K562 (cell line): ENCODE results near the gene LTBP4. TPM values are rescaled to one million over a fixed set of nuclear protein-coding genes. Genes with fewer than 3 reads are reported as not detected.
A peak's percentile ranks its signal among the peaks of the same experiment; 100 is the strongest.

Experiments used
- BDP1 ChIP-seq: IDR thresholded peaks from 3 replicates; pipeline ENCODE4 v1.6.1; 2011; ENCODE audit not compliant: insufficient read length, insufficient read depth
- L3MBTL2 ChIP-seq: fragments of 450-650 bp; IDR thresholded peaks from 2 replicates; pipeline ENCODE4 v1.6.1; 2016; ENCODE audit warnings: mild to moderate bottlenecking, moderate library complexity
- TBL1XR1 ChIP-seq, 2 experiments: IDR thresholded peaks; 2 replicates each; pipeline ENCODE4 v1.6.1; 2012; ENCODE audit warnings: improper control_type of control experiment in 2 of 2, low read length in 2 of 2, mild to moderate bottlenecking in 1 of 2
- polyA plus RNA-seq, 8 experiments: library from polyadenylated mRNA; depleted of rRNA in 4 of 8; stranded (reverse) in 5 of 8; unstranded in 3 of 8; fragments of >200 nt; fragmentation: Nextera tagmentation in 2 of 8; fragmentation: Illumina TruSeq in 1 of 8; extraction: Ambion mirVana in 2 of 8; extraction: Trizol in 1 of 8; gene quantifications; 2 replicates each; pipeline versions ENCODE4 v1.2.1 to v1.2.3, GENCODE V29; 2011 to 2014; ENCODE audit warnings: inconsistent platforms in 1 of 8, missing spikeins in 1 of 8
- total RNA-seq, 7 experiments: library from RNA; depleted of rRNA in 6 of 7; stranded (reverse); fragments of >200 nt in 6 of 7; fragmentation: Illumina TruSeq in 2 of 7; extraction: Trizol in 2 of 7; gene quantifications; 2 replicates each; pipeline versions ENCODE4 v1.2.1 to v1.2.3, GENCODE V29; 2011 to 2021; ENCODE audit warnings: low replicate concordance in 1 of 7
- TF ChIP-seq, protein P1 (sequence below): fragments of 450-650 bp; IDR thresholded peaks from 2 replicates; pipeline ENCODE4 v1.6.1; 2016; ENCODE audit warnings: mild to moderate bottlenecking, moderate library complexity
- TF ChIP-seq, protein P2 (sequence below): fragments of 450-650 bp; formaldehyde crosslinking; IDR thresholded peaks from 2 replicates; pipeline ENCODE4 v1.4.0; 2022; ENCODE audit warnings: missing genetic modification characterization
- TF ChIP-seq, protein P3 (sequence below), 2 experiments: IDR thresholded peaks in 1 of 2; conservative IDR thresholded peaks in 1 of 2; 2 replicates each; pipeline ENCODE4 v1.6.1; 2016; ENCODE audit warnings: low read depth in 2 of 2, mild to moderate bottlenecking in 1 of 2, missing compliant biosample characterization in 1 of 2, missing genetic modification characterization in 1 of 2, moderate library complexity in 1 of 2
- TF ChIP-seq, protein P4 (sequence below): fragments of 200-800 bp; sonication (Bioruptor generic); IDR thresholded peaks from 2 replicates; pipeline ENCODE4 v1.6.1; 2017; ENCODE audit warnings: missing genetic modification characterization, missing compliant biosample characterization

The LTBP4 gene
- total and polyA plus RNA-seq, 9 of the 15 experiments (the other 6 are each of a cell fraction or from before 2014, with no cell fraction given), result 0.35 to 160 (median 31.6) TPM

DNA sequence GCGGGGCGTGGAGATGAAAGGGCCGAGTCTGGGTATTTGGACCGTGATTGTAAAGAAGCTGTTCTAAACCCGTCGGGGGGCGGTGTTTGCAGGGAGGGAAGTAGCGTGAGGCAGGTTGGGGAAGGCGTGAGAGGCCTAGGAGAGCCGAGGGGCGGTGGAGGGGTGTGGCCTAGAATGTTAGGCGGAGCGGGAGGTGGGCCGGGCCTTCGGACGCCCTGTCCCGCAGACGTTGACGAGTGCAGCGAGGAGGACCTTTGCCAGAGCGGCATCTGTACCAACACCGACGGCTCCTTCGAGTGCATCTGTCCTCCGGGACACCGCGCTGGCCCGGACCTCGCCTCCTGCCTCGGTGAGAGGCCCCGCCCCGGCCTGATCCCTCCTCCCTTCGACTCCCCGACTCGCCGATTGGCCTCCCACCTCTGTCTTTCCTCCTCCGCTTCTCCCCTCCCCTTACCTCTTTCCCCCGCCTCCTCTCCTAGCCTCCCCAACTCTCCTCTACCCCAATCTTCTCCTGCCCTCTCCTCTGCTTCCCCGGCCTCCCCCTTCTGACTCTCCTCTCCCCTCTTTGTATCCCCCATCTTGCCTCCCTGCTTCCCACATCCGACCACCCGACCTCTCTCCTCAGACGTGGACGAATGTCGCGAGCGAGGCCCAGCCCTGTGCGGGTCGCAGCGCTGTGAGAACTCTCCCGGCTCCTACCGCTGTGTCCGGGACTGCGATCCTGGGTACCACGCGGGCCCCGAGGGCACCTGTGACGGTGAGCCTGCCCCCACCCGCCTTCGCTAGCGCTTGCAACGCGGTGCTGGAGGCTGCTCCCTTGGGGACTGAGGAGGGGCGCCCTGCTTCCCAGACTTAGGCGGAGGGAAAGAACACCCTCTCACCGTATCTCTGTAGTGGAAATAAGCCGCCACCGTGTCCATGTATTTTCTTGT lies 12.8 kb downstream of the LTBP4 start (continued):
- TF ChIP-seq, protein P1, sequence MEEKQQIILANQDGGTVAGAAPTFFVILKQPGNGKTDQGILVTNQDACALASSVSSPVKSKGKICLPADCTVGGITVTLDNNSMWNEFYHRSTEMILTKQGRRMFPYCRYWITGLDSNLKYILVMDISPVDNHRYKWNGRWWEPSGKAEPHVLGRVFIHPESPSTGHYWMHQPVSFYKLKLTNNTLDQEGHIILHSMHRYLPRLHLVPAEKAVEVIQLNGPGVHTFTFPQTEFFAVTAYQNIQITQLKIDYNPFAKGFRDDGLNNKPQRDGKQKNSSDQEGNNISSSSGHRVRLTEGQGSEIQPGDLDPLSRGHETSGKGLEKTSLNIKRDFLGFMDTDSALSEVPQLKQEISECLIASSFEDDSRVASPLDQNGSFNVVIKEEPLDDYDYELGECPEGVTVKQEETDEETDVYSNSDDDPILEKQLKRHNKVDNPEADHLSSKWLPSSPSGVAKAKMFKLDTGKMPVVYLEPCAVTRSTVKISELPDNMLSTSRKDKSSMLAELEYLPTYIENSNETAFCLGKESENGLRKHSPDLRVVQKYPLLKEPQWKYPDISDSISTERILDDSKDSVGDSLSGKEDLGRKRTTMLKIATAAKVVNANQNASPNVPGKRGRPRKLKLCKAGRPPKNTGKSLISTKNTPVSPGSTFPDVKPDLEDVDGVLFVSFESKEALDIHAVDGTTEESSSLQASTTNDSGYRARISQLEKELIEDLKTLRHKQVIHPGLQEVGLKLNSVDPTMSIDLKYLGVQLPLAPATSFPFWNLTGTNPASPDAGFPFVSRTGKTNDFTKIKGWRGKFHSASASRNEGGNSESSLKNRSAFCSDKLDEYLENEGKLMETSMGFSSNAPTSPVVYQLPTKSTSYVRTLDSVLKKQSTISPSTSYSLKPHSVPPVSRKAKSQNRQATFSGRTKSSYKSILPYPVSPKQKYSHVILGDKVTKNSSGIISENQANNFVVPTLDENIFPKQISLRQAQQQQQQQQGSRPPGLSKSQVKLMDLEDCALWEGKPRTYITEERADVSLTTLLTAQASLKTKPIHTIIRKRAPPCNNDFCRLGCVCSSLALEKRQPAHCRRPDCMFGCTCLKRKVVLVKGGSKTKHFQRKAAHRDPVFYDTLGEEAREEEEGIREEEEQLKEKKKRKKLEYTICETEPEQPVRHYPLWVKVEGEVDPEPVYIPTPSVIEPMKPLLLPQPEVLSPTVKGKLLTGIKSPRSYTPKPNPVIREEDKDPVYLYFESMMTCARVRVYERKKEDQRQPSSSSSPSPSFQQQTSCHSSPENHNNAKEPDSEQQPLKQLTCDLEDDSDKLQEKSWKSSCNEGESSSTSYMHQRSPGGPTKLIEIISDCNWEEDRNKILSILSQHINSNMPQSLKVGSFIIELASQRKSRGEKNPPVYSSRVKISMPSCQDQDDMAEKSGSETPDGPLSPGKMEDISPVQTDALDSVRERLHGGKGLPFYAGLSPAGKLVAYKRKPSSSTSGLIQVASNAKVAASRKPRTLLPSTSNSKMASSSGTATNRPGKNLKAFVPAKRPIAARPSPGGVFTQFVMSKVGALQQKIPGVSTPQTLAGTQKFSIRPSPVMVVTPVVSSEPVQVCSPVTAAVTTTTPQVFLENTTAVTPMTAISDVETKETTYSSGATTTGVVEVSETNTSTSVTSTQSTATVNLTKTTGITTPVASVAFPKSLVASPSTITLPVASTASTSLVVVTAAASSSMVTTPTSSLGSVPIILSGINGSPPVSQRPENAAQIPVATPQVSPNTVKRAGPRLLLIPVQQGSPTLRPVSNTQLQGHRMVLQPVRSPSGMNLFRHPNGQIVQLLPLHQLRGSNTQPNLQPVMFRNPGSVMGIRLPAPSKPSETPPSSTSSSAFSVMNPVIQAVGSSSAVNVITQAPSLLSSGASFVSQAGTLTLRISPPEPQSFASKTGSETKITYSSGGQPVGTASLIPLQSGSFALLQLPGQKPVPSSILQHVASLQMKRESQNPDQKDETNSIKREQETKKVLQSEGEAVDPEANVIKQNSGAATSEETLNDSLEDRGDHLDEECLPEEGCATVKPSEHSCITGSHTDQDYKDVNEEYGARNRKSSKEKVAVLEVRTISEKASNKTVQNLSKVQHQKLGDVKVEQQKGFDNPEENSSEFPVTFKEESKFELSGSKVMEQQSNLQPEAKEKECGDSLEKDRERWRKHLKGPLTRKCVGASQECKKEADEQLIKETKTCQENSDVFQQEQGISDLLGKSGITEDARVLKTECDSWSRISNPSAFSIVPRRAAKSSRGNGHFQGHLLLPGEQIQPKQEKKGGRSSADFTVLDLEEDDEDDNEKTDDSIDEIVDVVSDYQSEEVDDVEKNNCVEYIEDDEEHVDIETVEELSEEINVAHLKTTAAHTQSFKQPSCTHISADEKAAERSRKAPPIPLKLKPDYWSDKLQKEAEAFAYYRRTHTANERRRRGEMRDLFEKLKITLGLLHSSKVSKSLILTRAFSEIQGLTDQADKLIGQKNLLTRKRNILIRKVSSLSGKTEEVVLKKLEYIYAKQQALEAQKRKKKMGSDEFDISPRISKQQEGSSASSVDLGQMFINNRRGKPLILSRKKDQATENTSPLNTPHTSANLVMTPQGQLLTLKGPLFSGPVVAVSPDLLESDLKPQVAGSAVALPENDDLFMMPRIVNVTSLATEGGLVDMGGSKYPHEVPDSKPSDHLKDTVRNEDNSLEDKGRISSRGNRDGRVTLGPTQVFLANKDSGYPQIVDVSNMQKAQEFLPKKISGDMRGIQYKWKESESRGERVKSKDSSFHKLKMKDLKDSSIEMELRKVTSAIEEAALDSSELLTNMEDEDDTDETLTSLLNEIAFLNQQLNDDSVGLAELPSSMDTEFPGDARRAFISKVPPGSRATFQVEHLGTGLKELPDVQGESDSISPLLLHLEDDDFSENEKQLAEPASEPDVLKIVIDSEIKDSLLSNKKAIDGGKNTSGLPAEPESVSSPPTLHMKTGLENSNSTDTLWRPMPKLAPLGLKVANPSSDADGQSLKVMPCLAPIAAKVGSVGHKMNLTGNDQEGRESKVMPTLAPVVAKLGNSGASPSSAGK, result peak; percentile 78; the same call in 1 of the 2 replicates
- TF ChIP-seq L3MBTL2, result peak; percentile 79; the same call in 1 of the 2 replicates
- TF ChIP-seq BDP1, result no peak
- TF ChIP-seq, protein P2, sequence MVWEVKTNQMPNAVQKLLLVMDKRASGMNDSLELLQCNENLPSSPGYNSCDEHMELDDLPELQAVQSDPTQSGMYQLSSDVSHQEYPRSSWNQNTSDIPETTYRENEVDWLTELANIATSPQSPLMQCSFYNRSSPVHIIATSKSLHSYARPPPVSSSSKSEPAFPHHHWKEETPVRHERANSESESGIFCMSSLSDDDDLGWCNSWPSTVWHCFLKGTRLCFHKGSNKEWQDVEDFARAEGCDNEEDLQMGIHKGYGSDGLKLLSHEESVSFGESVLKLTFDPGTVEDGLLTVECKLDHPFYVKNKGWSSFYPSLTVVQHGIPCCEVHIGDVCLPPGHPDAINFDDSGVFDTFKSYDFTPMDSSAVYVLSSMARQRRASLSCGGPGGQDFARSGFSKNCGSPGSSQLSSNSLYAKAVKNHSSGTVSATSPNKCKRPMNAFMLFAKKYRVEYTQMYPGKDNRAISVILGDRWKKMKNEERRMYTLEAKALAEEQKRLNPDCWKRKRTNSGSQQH (CRISPR knock-in tag), result no peak; the same call in 1 of the 2 replicates
- TF ChIP-seq, protein P3, sequence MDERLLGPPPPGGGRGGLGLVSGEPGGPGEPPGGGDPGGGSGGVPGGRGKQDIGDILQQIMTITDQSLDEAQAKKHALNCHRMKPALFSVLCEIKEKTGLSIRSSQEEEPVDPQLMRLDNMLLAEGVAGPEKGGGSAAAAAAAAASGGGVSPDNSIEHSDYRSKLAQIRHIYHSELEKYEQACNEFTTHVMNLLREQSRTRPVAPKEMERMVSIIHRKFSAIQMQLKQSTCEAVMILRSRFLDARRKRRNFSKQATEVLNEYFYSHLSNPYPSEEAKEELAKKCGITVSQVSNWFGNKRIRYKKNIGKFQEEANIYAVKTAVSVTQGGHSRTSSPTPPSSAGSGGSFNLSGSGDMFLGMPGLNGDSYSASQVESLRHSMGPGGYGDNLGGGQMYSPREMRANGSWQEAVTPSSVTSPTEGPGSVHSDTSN (CRISPR knock-in tag; IDR thresholded peaks at IDR 0.05; ENCODE audit: low read depth), result no peak
- TF ChIP-seq, protein P3 (tag; conservative IDR thresholded peaks at IDR 0.05; ENCODE audit: low read depth), result peak; percentile 68
- TF ChIP-seq, protein P4, sequence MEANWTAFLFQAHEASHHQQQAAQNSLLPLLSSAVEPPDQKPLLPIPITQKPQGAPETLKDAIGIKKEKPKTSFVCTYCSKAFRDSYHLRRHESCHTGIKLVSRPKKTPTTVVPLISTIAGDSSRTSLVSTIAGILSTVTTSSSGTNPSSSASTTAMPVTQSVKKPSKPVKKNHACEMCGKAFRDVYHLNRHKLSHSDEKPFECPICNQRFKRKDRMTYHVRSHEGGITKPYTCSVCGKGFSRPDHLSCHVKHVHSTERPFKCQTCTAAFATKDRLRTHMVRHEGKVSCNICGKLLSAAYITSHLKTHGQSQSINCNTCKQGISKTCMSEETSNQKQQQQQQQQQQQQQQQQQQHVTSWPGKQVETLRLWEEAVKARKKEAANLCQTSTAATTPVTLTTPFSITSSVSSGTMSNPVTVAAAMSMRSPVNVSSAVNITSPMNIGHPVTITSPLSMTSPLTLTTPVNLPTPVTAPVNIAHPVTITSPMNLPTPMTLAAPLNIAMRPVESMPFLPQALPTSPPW (CRISPR knock-in tag), result peak; percentile 54
- no peak for TF ChIP-seq TBL1XR1 (IDR thresholded peaks at IDR 0.05; ENCODE audit: low read length in 2 of 2)
